Kidney (tissue), 14 donors: ENCODE measurements around the gene RASGRF1. TPM values are rescaled to one million over a fixed set of nuclear protein-coding genes. Genes with fewer than 3 reads are reported as not detected.

Experiments
- DNase-seq, 5 donors: peaks; one replicate each; pipeline ENCODE4 v3.0.0-alpha.2; 2013 to 2020
- FAIRE-seq: peaks from 2 replicates; lab custom pipeline; 2012; peaks lifted over from hg19 to GRCh38; lab: Jason Lieb, UNC
- H3K27ac ChIP-seq, 2 donors: one replicate each; pipeline ENCODE4 v1.7.0; 2013; ENCODE audit warnings: low read depth in 2 of 2, low read length in 2 of 2, inconsistent platforms in 1 of 2
- H3K27me3 ChIP-seq: one replicate; pipeline ENCODE4 v1.7.1; 2013; ENCODE audit warnings: low read length, inconsistent platforms; ENCODE audit not compliant: control insufficient read depth, insufficient read depth
- H3K36me3 ChIP-seq, 3 donors: one replicate each; pipeline versions ENCODE4 v1.7.0 to v1.7.1; 2013; ENCODE audit warnings: low read length in 3 of 3, control low read depth in 1 of 3, inconsistent platforms in 1 of 3; ENCODE audit not compliant: insufficient read depth in 3 of 3, control insufficient read depth in 2 of 3
- H3K4me1 ChIP-seq, 3 donors: one replicate each; pipeline versions ENCODE4 v1.7.0 to v1.7.1; 2013; ENCODE audit warnings: low read length in 3 of 3, inconsistent platforms in 1 of 3, low read depth in 1 of 3; ENCODE audit not compliant: control insufficient read depth in 2 of 3, insufficient read depth in 2 of 3
- H3K4me3 ChIP-seq, 3 donors: one replicate each; pipeline versions ENCODE4 v1.7.0 to v1.8.1; 2013; ENCODE audit warnings: low read length in 3 of 3, control low read depth in 1 of 3, inconsistent platforms in 1 of 3
- H3K9ac ChIP-seq, 3 donors: one replicate each; pipeline versions ENCODE4 v1.7.0 to v1.7.1; 2013; ENCODE audit warnings: low read length in 3 of 3, control low read depth in 1 of 3, inconsistent platforms in 1 of 3
- H3K9me3 ChIP-seq, 3 donors: one replicate each; pipeline versions ENCODE4 v1.7.0 to v1.7.1; 2013; ENCODE audit warnings: low read length in 3 of 3, control low read depth in 1 of 3, inconsistent platforms in 1 of 3; ENCODE audit not compliant: control insufficient read depth in 2 of 3, insufficient read depth in 1 of 3
- CTCF ChIP-seq: IDR thresholded peaks from 3 replicates; pipeline ENCODE4 v1.5.1; 2012; ENCODE audit warnings: mild to moderate bottlenecking, moderate library complexity, borderline replicate concordance; ENCODE audit not compliant: insufficient read depth; ENCODE audit errors: extremely low read depth
- intact Hi-C: fragments of 100-400 bp; cut with DNase I; formaldehyde crosslinking; loops from one replicate; pipeline ENCODE4 v1.11.1; 2022
- polyA plus RNA-seq: library from polyadenylated mRNA; stranded (reverse); fragments of 350-450 nt; fragmentation: Illumina TruSeq; extraction: RNeasy Lipid Tissue Mini Kit (QIAGEN cat#74804); gene quantifications from one replicate; pipeline ENCODE4 v1.2.3, GENCODE V29; 2014; ENCODE audit warnings: low read depth, low replicate concordance; ENCODE audit not compliant: insufficient read depth
- total RNA-seq: library from RNA; stranded (reverse); fragmentation: NEBNext Ultra II Directional; extraction: Animal tissue kit (Norgen Biotek cat#: 25700); gene quantifications from one replicate; pipeline ENCODE4 v1.2.1, GENCODE V29; 2021
- donor health status: control.
- donor health status: control.
- donor health status: control.
- donor health status: control.
- donor health status: control.
- donor health status: DM: yes; HTN: yes; CAD: no.
- donor health status: Normal renal cell carcinoma (clear cell type).

RASGRF1 gene
- total and polyA plus RNA-seq, 2 donors from 2014 or later = 0.98 to 4.2 TPM

- Histone ChIP-seq H3K27me3 (no peaks in the 10 kb centered on the region), H3K36me3 (no peaks in the 10 kb centered on the region), H3K4me1 (no peaks in the 10 kb centered on the region), H3K9ac (no peak overlapping the region), H3K9me3 (peaks cover 0 to 12% (median 0%) of the 10 kb centered on the region in 3 donors), H3K27ac (no peak overlapping the region), H3K4me3 (no peak overlapping the region)
- DNase-seq = no peak
- no peak for TF ChIP-seq CTCF
- intact Hi-C loops = no loop called here
- no peak for FAIRE-seq
Observed at GRCh38 chr15:79041601-79042168, 48.9 kb downstream of the RASGRF1 start.

GRCh38 chr15:79037848-79038247, 52.7 kb downstream of the RASGRF1 start:
- Histone ChIP-seq H3K4me1 (no peaks in the 10 kb centered on the region), H3K36me3 (no peaks in the 10 kb centered on the region), H3K27me3 (no peaks in the 10 kb centered on the region), H3K9me3 (peaks cover 0 to 6% (median 0%) of the 10 kb centered on the region in 3 donors), H3K9ac (no peak overlapping the region), H3K4me3 (no peak overlapping the region), H3K27ac (no peak overlapping the region)
- intact Hi-C loops = no loop called here
- DNase-seq (no peak), FAIRE-seq (no peak)
- no peak for TF ChIP-seq CTCF

GRCh38 chr15:79036323-79036722, 54.3 kb downstream of the RASGRF1 start:
- FAIRE-seq = no peak
- no peaks in the 10 kb centered on the region for H3K4me1 ChIP-seq
- H3K27ac ChIP-seq = no peak overlapping the region
- H3K36me3 ChIP-seq = no peaks in the 10 kb centered on the region
- peak in 1 of 5 donors; percentile 45 for DNase-seq
- intact Hi-C loops = no loop called here
- no peak overlapping the region for H3K4me3 ChIP-seq
- H3K9me3 ChIP-seq = peaks cover 0 to 2% (median 0%) of the 10 kb centered on the region in 3 donors
- no peak overlapping the region for H3K9ac ChIP-seq
- TF ChIP-seq CTCF = no peak
- no peaks in the 10 kb centered on the region for H3K27me3 ChIP-seq

- no peak overlapping the region for H3K4me3 ChIP-seq
- peak in 3 of 5 donors; percentile 11 to 61 (median 17) for DNase-seq
- intact Hi-C loops = no loop called here
- no peak for FAIRE-seq
- no peaks in the 10 kb centered on the region for H3K36me3 ChIP-seq
- H3K27ac ChIP-seq = no peak overlapping the region
- no peak overlapping the region for H3K9ac ChIP-seq
- H3K4me1 ChIP-seq = no peaks in the 10 kb centered on the region
- H3K27me3 ChIP-seq = no peaks in the 10 kb centered on the region
- H3K9me3 ChIP-seq = peaks cover 0 to 2% (median 0%) of the 10 kb centered on the region in 3 donors
- TF ChIP-seq CTCF = no peak
Observed at GRCh38 chr15:79035814-79036213, 54.8 kb downstream of the RASGRF1 start.
